IPS DF 6.9 (cell line): ENCODE measurements around the gene ZMYND8.
"Not testable (repeated sequence)": the region's sequence is repeated elsewhere in the genome, so short reads cannot be mapped to it uniquely, and the experiment has no call there.

Experiments
- DNase-seq: peaks from one replicate; pipeline ENCODE4 v3.0.0-alpha.2; 2013; ENCODE audit warnings: low read depth, low spot score
- H3K27ac ChIP-seq: one replicate; pipeline ENCODE4 v1.5.1; 2013; ENCODE audit warnings: low read length, control low read depth
- H3K27me3 ChIP-seq: 2 replicates; pipeline ENCODE4 v1.6.1; 2013; ENCODE audit warnings: mild to moderate bottlenecking, low read length; ENCODE audit not compliant: control insufficient read depth, insufficient read depth
- H3K36me3 ChIP-seq: 2 replicates; pipeline ENCODE4 v1.6.1; 2013; ENCODE audit warnings: low read length; ENCODE audit not compliant: control insufficient read depth, insufficient read depth
- H3K4me1 ChIP-seq: 2 replicates; pipeline ENCODE4 v1.6.1; 2013; ENCODE audit warnings: low read length; ENCODE audit not compliant: control insufficient read depth, insufficient read depth
- H3K4me3 ChIP-seq: 2 replicates; pipeline ENCODE4 v1.5.1; 2013; ENCODE audit warnings: mild to moderate bottlenecking, low read length
- H3K9me3 ChIP-seq: 2 replicates; pipeline ENCODE4 v1.6.1; 2013; ENCODE audit warnings: low read length, inconsistent platforms; ENCODE audit not compliant: control insufficient read depth, insufficient read depth
- WGBS: extraction: QIAGEN DNeasy Blood & Tissue Kit; methylation state at CpG from one replicate; pipeline ENCODE4 v1.1.7; 2013; ENCODE audit warnings: mixed read lengths, missing lambda C conversion rate; ENCODE audit not compliant: insufficient read length, insufficient coverage; 5-methylcytosine and 5-hydroxymethylcytosine counted together

Gene ZMYND8

GRCh38 chr20:47307569-47307968, 48.9 kb downstream of the ZMYND8 start:
- H3K36me3 ChIP-seq, H3K27ac ChIP-seq, H3K9me3 ChIP-seq, H3K4me3 ChIP-seq, H3K4me1 ChIP-seq, H3K27me3 ChIP-seq, DNase-seq: not testable (repeated sequence)
- WGBS, result no CpG with 5 or more reads among the region's 9 CpGs

GRCh38 chr20:47306755-47307370, 49.6 kb downstream of the ZMYND8 start:
- Histone ChIP-seq H3K9me3 (no peaks in the 10 kb centered on the region), H3K4me3 (no peak overlapping the region), H3K36me3 (0 out of 2 replicates have a peak, but pooled peaks cover 4% of the 10 kb centered on the region), H3K27ac (no peak overlapping the region), H3K27me3 (no peaks in the 10 kb centered on the region), H3K4me1 (peaks cover 3% of the 10 kb centered on the region)
- DNase-seq, result no peak
- WGBS, result no CpG with 5 or more reads among the region's 7 CpGs

- no peak for DNase-seq
- no CpG with 5 or more reads among the region's 8 CpGs for WGBS
- 0 out of 2 replicates have a peak, but pooled peaks cover 4% of the 10 kb centered on the region for H3K36me3 ChIP-seq
- no peak overlapping the region for H3K27ac ChIP-seq
- no peak overlapping the region for H3K4me3 ChIP-seq
- no peaks in the 10 kb centered on the region for H3K9me3 ChIP-seq
- H3K4me1 ChIP-seq, result peaks cover 3% of the 10 kb centered on the region
- H3K27me3 ChIP-seq, result no peaks in the 10 kb centered on the region
These were observed 50.4 kb downstream of the ZMYND8 start for GRCh38 chr20:47306095-47306494.

- H3K36me3 ChIP-seq, result 0 out of 2 replicates have a peak, but pooled peaks cover 4% of the 10 kb centered on the region
These were observed 50.8 kb downstream of the ZMYND8 start for GRCh38 chr20:47305667-47306066.

GRCh38 chr20:47304287-47304686, 52.2 kb downstream of the ZMYND8 start:
- Histone ChIP-seq H3K4me1 (peaks cover 3% of the 10 kb centered on the region; the same call in 1 of the 2 replicates), H3K27me3 (no peaks in the 10 kb centered on the region), H3K36me3 (0 out of 2 replicates have a peak, but pooled peaks cover 4% of the 10 kb centered on the region), H3K27ac (no peak overlapping the region), H3K9me3 (no peaks in the 10 kb centered on the region), H3K4me3 (no peak overlapping the region)
- DNase-seq, result no peak
- WGBS, result no CpG with 5 or more reads among the region's 3 CpGs

More at GRCh38 chr20:47305667-47306066, 50.8 kb downstream of the ZMYND8 start:
- H3K9me3 ChIP-seq, result no peaks in the 10 kb centered on the region
- no peak for DNase-seq
- H3K4me1 ChIP-seq, result peaks cover 3% of the 10 kb centered on the region
- H3K27me3 ChIP-seq, result no peaks in the 10 kb centered on the region
- H3K27ac ChIP-seq, result no peak overlapping the region
- no peak overlapping the region for H3K4me3 ChIP-seq
- no CpG with 5 or more reads among the region's 4 CpGs for WGBS

- WGBS, result no CpG with 5 or more reads among the region's 2 CpGs
These were observed 52.8 kb downstream of the ZMYND8 start for GRCh38 chr20:47303736-47304135.

GRCh38 chr20:47300071-47300470, 56.4 kb downstream of the ZMYND8 start:
- H3K36me3 ChIP-seq, result peaks cover 16% of the 10 kb centered on the region
- H3K27ac ChIP-seq, result no peak overlapping the region

More at GRCh38 chr20:47303736-47304135, 52.8 kb downstream of the ZMYND8 start:
- Histone ChIP-seq H3K27me3 (no peaks in the 10 kb centered on the region), H3K4me1 (peaks cover 3% of the 10 kb centered on the region; the same call in 1 of the 2 replicates), H3K36me3 (peaks cover 3% of the 10 kb centered on the region; the same call in 1 of the 2 replicates), H3K27ac (no peak overlapping the region), H3K4me3 (no peak overlapping the region), H3K9me3 (no peaks in the 10 kb centered on the region)
- no peak for DNase-seq

GRCh38 chr20:47298624-47299023, 57.9 kb downstream of the ZMYND8 start:
- Histone ChIP-seq H3K4me1 (peaks cover 3% of the 10 kb centered on the region; the same call in 1 of the 2 replicates), H3K36me3 (peaks cover 23% of the 10 kb centered on the region), H3K27ac (no peak overlapping the region), H3K9me3 (no peaks in the 10 kb centered on the region), H3K4me3 (no peak overlapping the region), H3K27me3 (no peaks in the 10 kb centered on the region)
- DNase-seq, result no peak
- WGBS, result no CpG with 5 or more reads among the region's 8 CpGs

More at GRCh38 chr20:47300071-47300470, 56.4 kb downstream of the ZMYND8 start:
- Histone ChIP-seq H3K4me1 (peaks cover 3% of the 10 kb centered on the region; the same call in 1 of the 2 replicates), H3K9me3 (no peaks in the 10 kb centered on the region), H3K4me3 (no peak overlapping the region), H3K27me3 (no peaks in the 10 kb centered on the region)
- no peak for DNase-seq
- WGBS, result no CpG with 5 or more reads among the region's 4 CpGs

GRCh38 chr20:47297746-47298145, 58.8 kb downstream of the ZMYND8 start:
- Histone ChIP-seq H3K4me3 (no peak overlapping the region), H3K36me3 (peaks cover 23% of the 10 kb centered on the region), H3K27ac (no peak overlapping the region), H3K27me3 (no peaks in the 10 kb centered on the region), H3K9me3 (no peaks in the 10 kb centered on the region), H3K4me1 (peaks cover under 1% of the 10 kb centered on the region; the same call in 1 of the 2 replicates)
- DNase-seq, result no peak
- no CpG with 5 or more reads among the region's 4 CpGs for WGBS

- H3K36me3 ChIP-seq, result peaks cover 23% of the 10 kb centered on the region
- no peak overlapping the region for H3K27ac ChIP-seq
These were observed 59.5 kb downstream of the ZMYND8 start for GRCh38 chr20:47296950-47297349.

More at GRCh38 chr20:47296950-47297349, 59.5 kb downstream of the ZMYND8 start:
- Histone ChIP-seq H3K27me3 (no peaks in the 10 kb centered on the region), H3K9me3 (no peaks in the 10 kb centered on the region), H3K4me3 (no peak overlapping the region), H3K4me1 (no peaks in the 10 kb centered on the region; the same call in 1 of the 2 replicates)
- no CpG with 5 or more reads among the region's 6 CpGs for WGBS
- no peak for DNase-seq
